Neural cell (in vitro differentiated cells): ENCODE results near the gene CDYL. TPM values are rescaled to one million over a fixed set of nuclear protein-coding genes. Genes with fewer than 3 reads are reported as not detected.

Experiments used
- H2AFZ ChIP-seq: fragments of 200-600, 300-800 bp; sonication (generic), shearing (Covaris generic); 2 replicates; pipeline ENCODE4 v1.6.0; 2014; ENCODE audit warnings: low read depth, mild to moderate bottlenecking, antibody characterized with exemption, low read length, moderate library complexity
- H3F3A ChIP-seq: fragments of 200-600 bp; shearing (Covaris generic); 2 replicates; pipeline ENCODE4 v1.6.1; 2016; ENCODE audit warnings: mild to moderate bottlenecking, moderate library complexity, mixed read lengths, antibody characterized with exemption, low read length; ENCODE audit not compliant: insufficient read depth, poor library complexity, severe bottlenecking
- H3K27ac ChIP-seq: fragments of 200-600, 300-800 bp; sonication (generic), shearing (Covaris generic); 2 replicates; pipeline ENCODE4 v1.5.1; 2014; ENCODE audit warnings: mild to moderate bottlenecking, low read length, moderate library complexity
- H3K27me3 ChIP-seq: fragments of 300-800, 200-600 bp; sonication (generic), shearing (Covaris generic); 2 replicates; pipeline ENCODE4 v1.6.0; 2014; ENCODE audit warnings: mild to moderate bottlenecking, low read depth, low read length, moderate library complexity; ENCODE audit not compliant: insufficient read depth
- H3K36me3 ChIP-seq: fragments of 300-800, 200-600 bp; sonication (generic), shearing (Covaris generic); 2 replicates; pipeline ENCODE4 v1.5.1; 2014; ENCODE audit warnings: mild to moderate bottlenecking, antibody characterized with exemption, low read length, moderate library complexity; ENCODE audit not compliant: insufficient read depth
- H3K4me2 ChIP-seq: fragments of 300-800, 200-600 bp; sonication (generic), shearing (Covaris generic); 2 replicates; pipeline ENCODE4 v1.6.0; 2014; ENCODE audit warnings: mild to moderate bottlenecking, low read length
- H3K4me3 ChIP-seq: fragments of 300-800, 200-600 bp; sonication (generic), shearing (Covaris generic); 2 replicates; pipeline ENCODE4 v1.5.1; 2014; ENCODE audit warnings: mild to moderate bottlenecking, low read length, moderate library complexity
- H3K79me2 ChIP-seq: fragments of 200-600 bp; shearing (Covaris generic); replicated peaks from 2 replicates; pipeline ENCODE4 v1.6.0; 2014; ENCODE audit warnings: mild to moderate bottlenecking, low read length, moderate library complexity; ENCODE audit not compliant: insufficient read depth
- H3K9ac ChIP-seq: fragments of 300-800, 200-600 bp; sonication (generic), shearing (Covaris generic); 2 replicates; pipeline ENCODE4 v1.6.1; 2016; ENCODE audit warnings: mild to moderate bottlenecking, low read length, mixed read lengths
- H3K9me2 ChIP-seq: fragments of 200-600 bp; shearing (Covaris generic); 2 replicates; pipeline ENCODE4 v1.6.1; 2016; ENCODE audit warnings: mild to moderate bottlenecking, low read length, mixed read lengths; ENCODE audit not compliant: insufficient read depth
- H3K9me3 ChIP-seq: fragments of 200-600, 300-800 bp; sonication (generic), shearing (Covaris generic); 2 replicates; pipeline ENCODE4 v1.6.1; 2016; ENCODE audit warnings: mild to moderate bottlenecking, mixed run types, low read length, moderate library complexity, mixed read lengths
- H4K20me1 ChIP-seq: fragments of 200-600 bp; shearing (Covaris generic); 2 replicates; pipeline ENCODE4 v1.6.1; 2016; ENCODE audit warnings: mild to moderate bottlenecking, mixed run types; ENCODE audit not compliant: insufficient read depth
- CTCF ChIP-seq: fragments of 450-650 bp; IDR thresholded peaks from 2 replicates; pipeline ENCODE4 v1.5.1; 2014; ENCODE audit warnings: antibody characterized with exemption, mild to moderate bottlenecking, moderate library complexity; ENCODE audit not compliant: poor library complexity, severe bottlenecking
- EP300 ChIP-seq: fragments of 450-650 bp; conservative IDR thresholded peaks from 2 replicates; pipeline ENCODE4 v1.6.1; 2014; ENCODE audit warnings: antibody characterized with exemption, mild to moderate bottlenecking, moderate library complexity; ENCODE audit not compliant: poor library complexity, severe bottlenecking
- EZH2 ChIP-seq: fragments of 200-600, 300-800 bp; shearing (Covaris generic), sonication (generic); IDR thresholded peaks from 2 replicates; pipeline ENCODE4 v1.6.1; 2014; ENCODE audit warnings: antibody characterized with exemption, low read length, borderline replicate concordance, mild to moderate bottlenecking; ENCODE audit not compliant: insufficient read depth, poor library complexity, severe bottlenecking
- MXI1 ChIP-seq: fragments of 450-650 bp; conservative IDR thresholded peaks from 2 replicates; pipeline ENCODE4 v1.6.1; 2014; ENCODE audit warnings: antibody characterized with exemption, mild to moderate bottlenecking; ENCODE audit not compliant: poor library complexity, severe bottlenecking
- POLR2AphosphoS5 ChIP-seq: IDR thresholded peaks from 2 replicates; pipeline ENCODE4 v1.6.1; 2012
- RAD21 ChIP-seq: fragments of 450-650 bp; conservative IDR thresholded peaks from 2 replicates; pipeline ENCODE4 v1.6.1; 2014; ENCODE audit warnings: antibody characterized with exemption, mild to moderate bottlenecking, moderate library complexity
- SMC3 ChIP-seq: fragments of 450-650 bp; conservative IDR thresholded peaks from 2 replicates; pipeline ENCODE4 v1.6.1; 2014; ENCODE audit warnings: antibody characterized with exemption, mild to moderate bottlenecking, moderate library complexity; ENCODE audit not compliant: poor library complexity
- TAF1 ChIP-seq: IDR thresholded peaks from 2 replicates; pipeline ENCODE4 v1.6.1; 2012; ENCODE audit warnings: low read depth
- polyA plus RNA-seq: library from polyadenylated mRNA; depleted of rRNA; stranded (reverse); fragments of >200 nt; gene quantifications from 2 replicates; pipeline ENCODE4 v1.2.3, GENCODE V29; 2014
- TF ChIP-seq, protein P1 (sequence below): IDR thresholded peaks from 2 replicates; pipeline ENCODE4 v1.6.1; 2012; ENCODE audit warnings: borderline replicate concordance

The CDYL gene
- polyA plus RNA-seq, 1 donor from 2014 or later = 5.2 TPM

- H3K36me3 ChIP-seq = no peaks in the 10 kb centered on the region
- H2AFZ ChIP-seq = no peak overlapping the region
- H3K79me2 ChIP-seq = no peaks in the 10 kb centered on the region
- H3K4me3 ChIP-seq = no peak overlapping the region
- no peak overlapping the region for H3K4me2 ChIP-seq
- no peaks in the 10 kb centered on the region for H3K9me3 ChIP-seq
- no peak overlapping the region for H3K27ac ChIP-seq
- no peak overlapping the region for H3K9ac ChIP-seq
- H3F3A ChIP-seq = no peaks in the 10 kb centered on the region
- no peaks in the 10 kb centered on the region for H4K20me1 ChIP-seq
- no peaks in the 10 kb centered on the region for H3K27me3 ChIP-seq
- TF ChIP-seq SMC3 (no peak), MXI1 (no peak), EZH2 (no peak)
- H3K9me2 ChIP-seq = no peaks in the 10 kb centered on the region
Measured at GRCh38 chr6:4925580-4925979, 149.4 kb downstream of the CDYL start.

GRCh38 chr6:4928426-4928825 is 152.2 kb downstream of the CDYL start:
- no peaks in the 10 kb centered on the region for H3K27me3 ChIP-seq
- no peaks in the 10 kb centered on the region for H3K9me3 ChIP-seq
- no peaks in the 10 kb centered on the region for H3K9me2 ChIP-seq
- H4K20me1 ChIP-seq = no peaks in the 10 kb centered on the region
- no peaks in the 10 kb centered on the region for H3F3A ChIP-seq
- TF ChIP-seq EP300 (no peak), TAF1 (no peak), POLR2AphosphoS5 (no peak), EZH2 (no peak), MXI1 (no peak), RAD21 (no peak), SMC3 (no peak), CTCF (no peak)
- TF ChIP-seq, protein P1, sequence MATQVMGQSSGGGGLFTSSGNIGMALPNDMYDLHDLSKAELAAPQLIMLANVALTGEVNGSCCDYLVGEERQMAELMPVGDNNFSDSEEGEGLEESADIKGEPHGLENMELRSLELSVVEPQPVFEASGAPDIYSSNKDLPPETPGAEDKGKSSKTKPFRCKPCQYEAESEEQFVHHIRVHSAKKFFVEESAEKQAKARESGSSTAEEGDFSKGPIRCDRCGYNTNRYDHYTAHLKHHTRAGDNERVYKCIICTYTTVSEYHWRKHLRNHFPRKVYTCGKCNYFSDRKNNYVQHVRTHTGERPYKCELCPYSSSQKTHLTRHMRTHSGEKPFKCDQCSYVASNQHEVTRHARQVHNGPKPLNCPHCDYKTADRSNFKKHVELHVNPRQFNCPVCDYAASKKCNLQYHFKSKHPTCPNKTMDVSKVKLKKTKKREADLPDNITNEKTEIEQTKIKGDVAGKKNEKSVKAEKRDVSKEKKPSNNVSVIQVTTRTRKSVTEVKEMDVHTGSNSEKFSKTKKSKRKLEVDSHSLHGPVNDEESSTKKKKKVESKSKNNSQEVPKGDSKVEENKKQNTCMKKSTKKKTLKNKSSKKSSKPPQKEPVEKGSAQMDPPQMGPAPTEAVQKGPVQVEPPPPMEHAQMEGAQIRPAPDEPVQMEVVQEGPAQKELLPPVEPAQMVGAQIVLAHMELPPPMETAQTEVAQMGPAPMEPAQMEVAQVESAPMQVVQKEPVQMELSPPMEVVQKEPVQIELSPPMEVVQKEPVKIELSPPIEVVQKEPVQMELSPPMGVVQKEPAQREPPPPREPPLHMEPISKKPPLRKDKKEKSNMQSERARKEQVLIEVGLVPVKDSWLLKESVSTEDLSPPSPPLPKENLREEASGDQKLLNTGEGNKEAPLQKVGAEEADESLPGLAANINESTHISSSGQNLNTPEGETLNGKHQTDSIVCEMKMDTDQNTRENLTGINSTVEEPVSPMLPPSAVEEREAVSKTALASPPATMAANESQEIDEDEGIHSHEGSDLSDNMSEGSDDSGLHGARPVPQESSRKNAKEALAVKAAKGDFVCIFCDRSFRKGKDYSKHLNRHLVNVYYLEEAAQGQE = no peak
- no peak overlapping the region for H3K4me2 ChIP-seq
- no peak overlapping the region for H3K4me3 ChIP-seq
- H3K36me3 ChIP-seq = no peaks in the 10 kb centered on the region
- no peak overlapping the region for H2AFZ ChIP-seq
- H3K79me2 ChIP-seq = no peaks in the 10 kb centered on the region
- no peak overlapping the region for H3K27ac ChIP-seq
- no peak overlapping the region for H3K9ac ChIP-seq

DNA sequence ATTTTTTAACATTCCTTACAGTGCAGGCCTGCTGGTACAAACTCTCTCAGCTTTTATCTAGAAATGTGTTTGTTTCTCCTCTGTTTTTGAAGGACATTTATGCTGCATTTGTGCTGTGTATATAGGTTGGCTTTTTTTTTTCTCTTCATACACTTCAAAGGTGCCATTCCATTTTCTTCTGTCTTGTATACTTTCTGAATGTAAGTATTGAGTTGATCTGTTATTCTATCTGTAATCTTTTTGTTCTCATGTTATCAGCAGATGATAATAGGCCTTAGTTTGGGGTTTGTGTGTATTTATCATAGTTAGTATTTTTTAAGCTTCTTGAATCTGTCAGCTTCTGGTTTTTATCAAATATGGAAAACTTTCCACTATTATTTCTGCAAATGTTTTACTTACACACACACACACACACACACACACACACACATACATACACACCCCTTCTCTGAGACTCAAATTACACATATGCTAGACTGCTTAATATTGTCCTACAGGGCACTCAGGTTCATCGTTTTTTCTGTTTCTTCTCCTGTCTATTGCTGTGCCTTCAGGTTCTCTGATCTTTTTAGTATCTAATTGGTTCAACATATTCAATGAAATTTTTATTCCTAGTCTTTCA is 153.0 kb downstream of the CDYL start:
- TF ChIP-seq MXI1 = no peak
- TF ChIP-seq EP300 = no peak
- no peak for TF ChIP-seq POLR2AphosphoS5
- no peak for TF ChIP-seq TAF1
- no peak for TF ChIP-seq EZH2
- TF ChIP-seq RAD21 = no peak
- TF ChIP-seq CTCF = no peak
- TF ChIP-seq, protein P1 = no peak
- no peak for TF ChIP-seq SMC3
- no peaks in the 10 kb centered on the region for H3K27me3 ChIP-seq
- no peaks in the 10 kb centered on the region for H3F3A ChIP-seq
- no peaks in the 10 kb centered on the region for H4K20me1 ChIP-seq
- no peak overlapping the region for H3K4me2 ChIP-seq
- no peak overlapping the region for H2AFZ ChIP-seq
- no peaks in the 10 kb centered on the region for H3K9me3 ChIP-seq
- no peaks in the 10 kb centered on the region for H3K9me2 ChIP-seq
- no peak overlapping the region for H3K4me3 ChIP-seq
- H3K9ac ChIP-seq = no peak overlapping the region
- H3K36me3 ChIP-seq = no peaks in the 10 kb centered on the region
- no peaks in the 10 kb centered on the region for H3K79me2 ChIP-seq
- no peak overlapping the region for H3K27ac ChIP-seq
